Fibroblast of skin of back (primary cell): ENCODE measurements around the gene TYROBP.
"Not testable (repeated sequence)": the region's sequence is repeated elsewhere in the genome, so short reads cannot be mapped to it uniquely, and the experiment has no call there.

ENCODE experiments used
- DNase-seq: peaks from one replicate; pipeline ENCODE4 v3.0.0-alpha.2; 2013

The TYROBP gene

GRCh38 chr19:35931874-35932202 is 23.7 kb upstream of the TYROBP start:
- no peak for DNase-seq

DNA sequence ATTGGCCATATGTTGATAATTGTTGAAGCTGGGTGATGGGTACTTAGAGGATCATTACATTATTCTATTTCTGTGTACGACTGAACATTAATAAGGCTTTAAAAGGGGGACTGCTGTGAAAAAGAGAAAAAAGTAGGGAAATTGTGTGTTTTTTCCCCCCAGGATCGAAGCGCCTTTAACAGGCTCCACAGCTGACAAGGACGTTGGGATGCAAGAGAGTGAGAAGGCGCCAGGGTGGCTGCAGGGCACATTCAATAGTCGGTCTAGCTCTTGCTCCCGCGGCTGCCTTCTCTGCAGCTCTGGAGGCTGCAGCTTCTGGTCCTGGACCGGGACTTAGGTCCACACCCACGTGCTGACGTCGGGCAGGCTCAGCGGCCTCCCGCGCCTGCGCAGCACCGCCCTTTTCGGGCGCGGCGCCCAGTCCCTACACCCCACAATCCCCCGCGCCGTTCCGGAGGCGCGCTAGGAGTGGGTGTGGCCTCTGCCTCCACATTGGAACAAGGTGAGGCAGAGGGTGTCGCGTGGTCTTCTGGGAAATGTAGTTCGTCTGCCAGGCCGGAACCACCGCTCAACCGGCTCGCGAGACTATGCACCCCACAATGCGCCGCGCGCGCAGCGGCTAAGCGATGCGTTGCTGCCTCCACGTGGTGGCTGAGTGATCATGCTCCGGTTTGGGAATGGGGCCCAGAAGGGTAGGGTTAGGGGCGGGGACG is 23.2 kb upstream of the TYROBP start:
- DNase-seq = peak; percentile 99

- DNase-seq = no peak
Measured at GRCh38 chr19:35929876-35930275, 21.8 kb upstream of the TYROBP start.

- DNase-seq = no peak
Measured at GRCh38 chr19:35928507-35928906, 20.4 kb upstream of the TYROBP start.

GRCh38 chr19:35925501-35925900 is 17.4 kb upstream of the TYROBP start:
- no peak for DNase-seq

- no peak for DNase-seq
Measured at GRCh38 chr19:35921012-35921411, 12.9 kb upstream of the TYROBP start.

DNA sequence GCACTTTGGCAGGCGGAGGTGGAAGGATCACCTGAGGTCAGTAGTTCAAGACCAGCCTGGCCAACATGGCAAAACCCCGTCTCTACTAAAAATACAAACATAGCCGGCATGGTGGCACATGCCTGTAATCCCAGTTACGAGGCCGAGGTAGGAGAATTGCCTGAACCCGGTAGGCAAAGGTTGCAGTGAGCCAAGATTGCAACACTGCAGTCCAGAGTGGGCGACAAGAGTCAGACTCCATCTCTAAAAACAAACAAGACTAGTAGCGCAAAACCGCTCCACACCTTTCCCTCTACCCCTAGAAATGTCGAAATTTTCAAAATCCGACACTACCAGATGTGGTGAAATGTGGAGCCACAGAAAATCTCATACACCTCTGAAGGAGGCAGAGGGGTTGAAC is 11.2 kb upstream of the TYROBP start:
- DNase-seq = no peak

- DNase-seq = no peak
Measured at GRCh38 chr19:35915443-35915842, 7.3 kb upstream of the TYROBP start.

DNA sequence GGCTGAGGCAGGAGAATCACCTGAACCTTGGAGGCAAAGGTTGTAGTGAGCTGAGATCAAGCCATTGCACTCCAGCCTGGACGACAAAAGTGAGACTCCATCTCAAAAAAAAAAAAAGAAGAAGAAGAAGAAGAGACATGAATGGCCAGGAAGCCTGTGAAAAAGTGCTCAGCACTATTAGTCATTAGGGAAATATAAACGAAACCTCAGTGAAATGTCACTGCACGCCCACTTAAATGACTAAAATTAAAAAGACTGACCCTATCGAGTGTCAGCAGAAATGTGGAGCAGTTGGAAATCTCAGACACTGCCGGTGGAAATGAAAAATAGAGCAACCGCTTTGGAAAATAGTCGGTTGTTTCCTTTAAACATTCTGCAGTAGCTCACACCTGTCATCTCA is 5.5 kb upstream of the TYROBP start:
- DNase-seq = peak; percentile 22

GRCh38 chr19:35911790-35912189 is 3.7 kb upstream of the TYROBP start:
- DNase-seq = no peak

DNA sequence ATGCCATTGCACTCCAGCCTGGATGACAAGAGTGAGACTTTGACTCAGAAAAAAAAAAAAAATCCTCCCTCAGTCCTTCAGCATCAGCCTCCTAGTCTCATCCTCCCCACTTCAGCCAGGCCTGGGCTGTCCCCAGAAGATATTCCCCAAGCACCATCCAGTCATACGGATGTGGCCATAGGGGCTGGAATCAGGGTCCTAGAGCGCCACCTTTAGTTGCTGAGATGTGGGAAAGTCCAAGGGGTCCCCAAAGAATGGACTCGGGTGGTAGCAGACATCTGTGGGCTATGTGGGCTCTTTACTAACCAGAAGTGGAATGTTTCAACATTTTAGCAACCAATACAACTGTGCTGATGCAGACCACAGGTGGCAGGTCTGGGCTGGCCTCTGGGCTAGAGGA is 3.1 kb upstream of the TYROBP start:
- DNase-seq = no peak

DNA sequence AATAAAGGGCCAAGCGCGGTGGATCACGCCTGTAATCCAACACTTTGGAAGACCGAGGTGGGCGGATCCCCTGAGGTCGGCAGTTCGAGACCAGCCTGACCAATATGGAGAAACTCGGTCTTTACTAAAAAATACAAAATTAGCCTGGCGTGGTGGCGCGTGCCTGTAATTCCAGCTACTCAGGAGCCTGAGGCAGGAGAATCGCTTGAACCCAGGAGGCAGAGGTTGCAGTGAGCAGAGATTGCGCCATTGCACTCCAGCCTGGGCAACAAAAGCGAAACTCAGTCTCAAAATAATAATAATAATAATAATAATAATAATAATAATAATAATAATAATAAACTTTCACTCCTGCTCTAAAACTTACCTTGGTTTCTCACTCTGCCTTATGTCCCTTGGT is 2.3 kb upstream of the TYROBP start:
- DNase-seq = not testable (repeated sequence)

GRCh38 chr19:35909684-35910035 is 1.6 kb upstream of the TYROBP start:
- DNase-seq = no peak

- no peak for DNase-seq
Measured at GRCh38 chr19:35908973-35909683, 1.0 kb upstream of the TYROBP start.

DNA sequence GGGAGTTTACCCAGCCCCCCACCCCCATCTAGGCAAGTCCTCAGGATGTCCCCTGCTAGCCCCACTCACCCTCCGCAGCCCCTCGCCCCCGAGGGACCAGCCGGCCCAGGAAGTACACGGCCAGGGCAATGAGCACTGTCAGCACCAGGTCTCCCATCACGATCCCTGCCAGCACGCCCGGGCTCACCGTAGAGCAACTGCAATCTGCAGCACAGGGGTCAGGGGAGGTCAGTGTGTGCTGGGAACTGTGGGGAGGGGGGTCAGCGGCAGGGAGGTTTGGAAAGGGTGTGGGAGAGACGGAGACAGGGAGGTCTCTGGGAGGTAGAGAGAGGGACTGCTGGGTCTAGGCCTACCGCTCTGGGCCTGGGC is 734 bp downstream of the TYROBP start:
- DNase-seq = no peak

- DNase-seq = no peak
Measured at GRCh38 chr19:35905178-35905727, 2.8 kb downstream of the TYROBP start.

- no peak for DNase-seq
Measured at GRCh38 chr19:35904311-35905068, 3.6 kb downstream of the TYROBP start.

- peak; percentile 76 for DNase-seq
Measured at GRCh38 chr19:35903550-35904179, 4.4 kb downstream of the TYROBP start.

DNA sequence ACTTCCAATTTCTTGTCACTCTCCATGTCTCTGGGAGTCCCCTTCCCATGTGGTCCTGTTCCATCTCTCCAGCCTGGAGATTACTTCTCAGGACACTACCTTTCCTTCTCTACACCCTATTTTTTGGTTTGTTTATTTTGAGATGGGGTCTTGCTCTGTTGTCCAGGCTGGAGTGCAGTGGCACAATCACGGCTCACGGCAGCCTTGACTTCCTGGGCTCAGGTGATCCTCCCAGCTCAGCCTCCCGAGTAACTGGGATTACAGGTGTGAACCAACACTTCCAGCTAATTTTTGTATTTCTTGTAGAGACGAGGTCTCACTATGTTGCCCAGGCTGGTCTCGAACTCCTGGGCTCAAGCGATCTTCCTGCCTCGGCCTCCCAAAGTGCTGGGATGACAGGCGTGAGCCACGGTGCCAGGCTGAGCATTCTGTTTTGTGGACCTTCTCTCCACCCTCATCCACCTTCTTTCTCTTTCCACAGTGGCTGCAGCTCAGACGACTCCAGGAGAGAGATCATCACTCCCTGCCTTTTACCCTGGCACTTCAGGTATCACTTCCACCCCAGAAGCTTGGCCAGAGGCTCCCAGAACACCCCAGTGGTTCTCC is 5.1 kb downstream of the TYROBP start:
- no peak for DNase-seq

DNA sequence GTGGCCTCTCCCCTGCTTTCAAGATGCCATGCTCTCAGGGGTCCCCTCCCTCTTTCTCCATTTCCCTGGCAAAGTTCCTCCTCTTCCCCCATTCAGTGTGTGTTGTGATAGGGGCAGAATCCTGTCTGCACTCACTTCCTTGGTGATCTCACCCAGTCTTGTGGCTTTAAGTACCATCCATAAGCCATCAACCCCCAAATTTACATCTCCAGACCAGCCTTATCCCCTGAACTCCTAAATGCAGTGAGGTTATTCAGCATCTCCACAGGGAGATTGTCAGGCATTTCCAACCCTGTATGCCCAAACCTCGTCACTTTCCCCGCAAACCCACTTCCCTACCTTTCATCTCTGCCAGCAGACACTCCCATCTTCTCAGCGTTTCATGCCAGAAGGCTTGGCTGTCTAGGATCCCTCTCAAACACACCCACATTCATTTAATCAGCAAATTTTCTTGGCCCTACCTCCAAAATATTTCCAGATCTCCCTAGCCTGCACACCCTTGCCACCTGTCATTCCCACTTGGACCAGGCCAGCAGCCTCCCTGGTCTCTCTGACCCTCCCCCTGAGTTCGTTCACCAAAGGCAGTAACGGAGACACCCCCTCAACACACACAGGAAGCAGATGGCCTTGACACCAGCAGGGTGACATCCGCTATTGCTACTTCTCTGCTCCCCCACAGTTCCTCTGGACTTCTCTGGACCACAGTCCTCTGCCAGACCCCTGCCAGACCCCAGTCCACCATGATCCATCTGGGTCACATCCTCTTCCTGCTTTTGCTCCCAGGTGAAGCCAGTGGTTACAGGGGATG is 6.0 kb downstream of the TYROBP start, which contains the start of gene HCST:
Gene HCST (plus strand): TSS at position 676 of the 808 bp plus-strand sequence. CDS start 65 bp downstream, at position 741.
- DNase-seq = peak; percentile 27

DNA sequence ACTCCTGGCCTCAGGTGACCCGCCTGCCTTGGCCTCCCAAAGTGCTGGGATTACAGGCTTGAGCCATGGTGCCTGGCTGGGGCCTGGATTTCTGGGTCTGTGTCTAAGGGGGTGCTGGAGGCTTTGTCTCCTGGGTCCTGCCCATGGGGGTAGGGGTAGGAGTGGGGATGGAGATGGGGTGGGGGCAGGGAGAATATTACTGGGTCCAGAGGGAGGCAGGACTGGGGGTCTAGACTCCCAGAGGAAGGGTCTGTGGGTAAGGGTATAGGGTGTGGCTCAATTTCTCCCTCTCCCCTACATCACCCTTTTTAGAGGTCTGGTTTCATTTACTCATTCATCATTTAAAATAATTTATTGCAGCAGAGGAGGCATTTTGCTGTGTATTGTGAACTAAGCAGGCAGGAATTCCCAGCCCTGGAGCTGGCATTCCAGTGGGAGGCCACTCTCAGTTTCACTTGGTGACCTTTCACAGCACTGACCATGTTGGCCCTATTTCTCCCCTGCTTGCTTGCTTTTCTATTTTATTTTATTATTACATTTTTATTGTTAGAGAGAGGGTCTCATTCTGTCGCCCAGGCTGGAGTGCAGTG is 6.9 kb downstream of the TYROBP start:
- DNase-seq = peak; percentile 69
